GM10847 (cell line): ENCODE measurements around the gene LIMS2.

Experiments
- POLR2A ChIP-seq: IDR thresholded peaks from 2 replicates; pipeline ENCODE4 v1.6.1; 2011; ENCODE audit not compliant: insufficient read length; ENCODE audit errors: extremely low read depth

The LIMS2 gene

DNA sequence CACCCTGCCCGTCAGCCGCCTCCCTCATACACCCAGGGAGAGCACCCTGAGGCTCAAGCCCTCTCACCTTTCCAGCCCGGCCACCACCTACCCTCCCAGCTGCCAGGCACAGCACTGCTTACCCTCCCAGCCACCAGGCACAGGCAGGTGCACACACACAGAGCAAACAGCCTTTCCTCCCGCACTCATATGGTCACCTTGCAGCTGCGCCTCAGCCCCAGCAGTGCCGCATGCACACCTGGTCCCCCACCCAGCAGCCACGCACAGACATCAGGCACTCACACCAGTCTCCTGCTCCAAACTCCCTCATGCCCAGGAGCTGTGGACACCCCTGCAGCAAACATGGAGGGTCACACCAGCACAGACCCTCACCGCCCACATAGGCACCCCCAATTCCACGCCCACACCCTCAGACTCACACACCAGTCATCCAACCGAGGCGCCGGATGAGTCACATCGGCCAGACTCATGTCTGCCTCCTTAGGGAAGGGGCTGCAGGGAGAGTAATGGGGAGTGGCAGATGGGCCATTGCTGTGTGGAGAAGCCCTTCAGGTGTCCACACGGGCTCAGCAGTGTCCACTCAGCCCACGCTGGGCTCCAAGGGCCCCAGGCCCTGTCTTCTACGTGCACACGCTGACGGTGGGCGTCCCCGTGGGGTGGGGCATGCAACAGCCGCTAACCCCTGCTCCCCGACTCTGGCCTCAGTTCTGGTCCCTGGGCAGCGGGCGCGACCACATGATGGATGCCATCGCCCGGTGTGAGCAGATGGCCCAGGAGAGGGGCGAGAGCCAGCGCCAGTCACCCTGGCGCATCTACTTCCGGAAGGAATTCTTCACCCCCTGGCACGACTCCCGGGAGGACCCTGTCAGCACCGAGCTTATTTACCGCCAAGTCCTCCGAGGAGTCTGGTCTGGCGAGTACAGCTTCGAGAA lies 51.7 kb downstream of the LIMS2 start:
- TF ChIP-seq POLR2A = no peak

DNA sequence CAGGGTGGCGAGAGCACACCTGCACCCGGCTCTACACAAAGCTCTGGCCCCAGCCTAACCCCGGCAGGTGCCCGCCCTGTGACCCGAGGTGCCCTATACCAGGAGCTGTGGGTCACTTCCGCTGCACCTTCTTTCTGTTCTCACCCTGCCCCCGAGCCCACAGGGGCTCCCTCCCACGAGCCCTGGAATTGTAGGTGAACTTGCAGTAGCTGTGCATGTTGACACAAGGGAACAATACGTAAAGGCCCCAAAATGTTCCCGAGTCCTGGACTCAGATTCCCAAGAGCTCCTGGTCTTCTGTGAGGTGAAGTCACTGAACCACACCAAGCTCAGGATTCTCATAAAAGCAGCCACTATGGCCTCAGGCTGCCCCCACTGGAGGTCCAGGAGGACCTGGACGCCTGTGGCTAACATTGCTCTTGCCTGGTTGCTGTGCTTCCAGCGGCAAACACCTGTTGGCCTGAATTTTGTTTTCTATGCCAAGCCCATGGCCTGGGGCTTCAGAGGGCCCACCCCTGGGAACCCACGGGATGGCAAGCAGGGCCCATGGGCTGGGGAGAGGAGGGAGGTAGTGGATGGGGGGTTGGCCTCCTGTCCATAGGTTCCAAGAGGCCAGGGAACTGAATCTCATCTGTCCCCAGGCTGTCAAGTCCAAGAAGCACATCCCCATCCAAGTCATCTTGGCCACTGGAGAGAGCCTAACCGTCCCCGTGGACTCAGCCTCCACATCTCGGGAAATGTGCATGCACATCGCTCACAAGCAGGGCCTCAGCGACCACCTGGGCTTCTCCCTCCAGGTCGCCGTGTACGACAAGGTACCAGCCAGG lies 52.6 kb downstream of the LIMS2 start:
- TF ChIP-seq POLR2A = no peak

DNA sequence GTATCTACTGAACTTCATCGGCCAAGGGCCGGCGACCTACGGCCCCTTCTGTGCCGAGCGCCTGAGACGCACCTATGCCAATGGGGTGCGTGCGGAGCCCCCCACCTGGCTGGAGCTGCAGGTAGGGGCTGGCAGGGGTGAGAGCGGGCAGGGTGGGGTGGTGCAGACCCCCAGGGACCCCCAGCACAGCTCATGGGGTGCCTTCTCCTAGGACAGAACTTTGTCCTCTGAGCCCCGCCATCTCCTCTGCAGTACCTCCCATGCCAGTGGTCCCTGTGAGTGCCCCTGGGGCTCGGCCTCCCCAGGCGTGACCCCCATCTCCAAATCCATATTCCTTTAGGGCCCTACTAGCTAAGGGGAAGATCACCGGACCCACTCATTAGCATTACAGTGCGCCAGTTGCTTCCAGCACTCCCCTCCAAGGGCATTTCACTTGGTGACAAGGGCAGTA lies 53.3 kb downstream of the LIMS2 start:
- TF ChIP-seq POLR2A = no peak

DNA sequence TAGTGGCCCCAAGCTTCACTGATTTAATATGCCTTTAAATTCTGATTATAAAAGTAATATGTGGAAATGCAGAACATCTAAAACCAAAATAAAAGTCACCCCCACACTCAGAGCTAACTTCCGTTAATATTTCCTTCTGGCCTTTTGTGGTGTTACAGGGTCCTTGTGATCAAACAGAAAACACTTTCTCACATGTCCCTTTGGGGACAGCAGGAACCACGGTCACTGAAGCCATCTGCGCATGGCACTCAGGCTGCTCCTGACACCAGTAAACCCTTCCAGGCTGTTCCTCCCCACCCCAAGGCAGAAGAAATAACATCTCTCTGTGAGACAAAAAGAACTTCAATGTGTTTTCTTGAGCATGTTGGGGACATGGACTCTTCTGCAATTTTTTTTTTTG lies 54.5 kb downstream of the LIMS2 start:
- no peak for TF ChIP-seq POLR2A

DNA sequence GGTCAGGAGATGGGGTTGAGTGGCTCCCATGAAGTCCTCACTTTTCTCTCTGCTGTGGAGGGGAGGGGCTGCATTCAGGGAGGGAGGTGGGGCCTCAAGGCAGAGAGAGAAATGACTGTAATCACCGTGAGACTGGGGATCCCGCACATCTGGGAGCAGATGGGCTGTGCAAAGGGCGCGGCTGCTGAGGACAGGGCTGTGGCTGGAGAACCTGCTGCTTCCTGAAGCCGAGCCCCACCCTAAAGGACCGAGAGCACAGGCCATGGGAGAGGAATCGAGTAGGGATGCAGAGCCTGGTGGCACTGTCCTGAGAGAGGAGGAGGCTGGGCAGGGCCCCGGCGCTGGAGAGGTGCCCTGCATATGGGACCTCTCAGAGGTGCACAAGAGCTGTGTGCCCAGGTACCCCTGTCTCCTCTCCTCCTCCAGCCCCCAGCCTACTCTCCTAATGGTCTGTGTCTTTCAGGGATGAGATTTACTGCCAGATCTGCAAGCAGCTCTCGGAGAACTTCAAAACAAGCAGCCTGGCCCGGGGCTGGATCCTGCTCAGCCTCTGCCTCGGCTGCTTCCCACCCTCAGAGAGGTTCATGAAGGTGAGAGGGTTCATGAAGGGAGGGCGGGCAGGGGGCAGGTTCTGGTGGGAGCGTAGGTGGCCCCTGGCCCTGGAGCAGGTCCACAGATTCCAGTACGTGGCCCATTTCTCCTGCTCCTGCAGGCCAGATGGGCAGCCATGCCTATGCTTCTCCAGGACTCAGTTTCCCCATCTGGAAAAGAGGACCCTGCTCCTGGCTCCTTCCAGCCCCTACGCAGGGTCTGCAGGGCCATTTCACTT lies 55.2 kb downstream of the LIMS2 start:
- no peak for TF ChIP-seq POLR2A

DNA sequence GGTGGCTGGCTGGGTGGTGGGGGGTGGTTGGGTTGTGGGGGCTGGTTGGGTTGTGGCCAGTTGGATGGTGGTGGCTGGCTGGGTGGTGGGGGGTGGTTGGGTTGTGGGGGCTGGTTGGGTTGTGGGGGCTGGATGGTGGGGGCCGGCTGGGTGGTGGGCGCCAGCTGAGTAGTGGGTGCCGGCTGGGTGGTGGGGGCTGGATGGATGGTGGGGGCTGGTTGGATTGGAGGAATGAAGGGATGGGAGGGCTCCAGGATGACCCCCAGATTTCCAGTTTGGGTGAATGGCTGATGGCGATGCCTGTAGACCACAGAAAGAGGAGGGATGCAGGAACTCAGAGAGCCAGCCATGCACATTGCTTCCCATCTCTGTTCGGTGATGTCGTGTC lies 56.1 kb downstream of the LIMS2 start:
- TF ChIP-seq POLR2A = no peak

DNA sequence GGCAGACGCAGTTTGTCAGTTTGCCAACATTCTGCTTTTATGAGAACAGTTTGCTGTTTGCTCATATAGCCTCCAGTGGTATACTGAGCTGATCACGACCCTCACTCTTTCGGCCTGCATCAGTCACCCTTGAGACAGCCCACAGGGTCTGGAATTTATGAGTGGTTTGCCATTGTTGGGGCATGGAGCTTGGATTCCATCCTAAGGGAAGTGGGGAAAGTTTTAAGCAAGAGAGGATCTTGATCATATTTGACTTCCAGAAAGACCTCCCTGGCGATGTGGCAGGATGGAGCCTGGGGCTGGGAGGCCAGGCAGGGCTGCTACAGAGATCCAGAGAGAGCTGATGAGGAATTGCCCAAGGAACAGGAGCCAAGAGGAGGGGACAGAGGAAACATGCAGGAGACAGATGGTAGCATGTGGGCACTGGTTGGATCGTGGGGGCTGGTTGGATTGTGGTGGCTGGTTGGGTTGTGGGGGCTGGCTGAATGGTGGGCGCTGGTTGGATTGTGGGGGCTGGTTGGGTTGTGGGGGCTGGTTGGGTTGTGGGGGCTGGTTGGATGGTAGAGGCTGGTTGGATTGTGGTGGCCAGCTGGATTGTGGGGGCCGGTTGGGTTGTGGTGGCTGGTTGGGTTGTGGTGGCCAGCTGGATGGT lies 56.7 kb downstream of the LIMS2 start:
- no peak for TF ChIP-seq POLR2A

DNA sequence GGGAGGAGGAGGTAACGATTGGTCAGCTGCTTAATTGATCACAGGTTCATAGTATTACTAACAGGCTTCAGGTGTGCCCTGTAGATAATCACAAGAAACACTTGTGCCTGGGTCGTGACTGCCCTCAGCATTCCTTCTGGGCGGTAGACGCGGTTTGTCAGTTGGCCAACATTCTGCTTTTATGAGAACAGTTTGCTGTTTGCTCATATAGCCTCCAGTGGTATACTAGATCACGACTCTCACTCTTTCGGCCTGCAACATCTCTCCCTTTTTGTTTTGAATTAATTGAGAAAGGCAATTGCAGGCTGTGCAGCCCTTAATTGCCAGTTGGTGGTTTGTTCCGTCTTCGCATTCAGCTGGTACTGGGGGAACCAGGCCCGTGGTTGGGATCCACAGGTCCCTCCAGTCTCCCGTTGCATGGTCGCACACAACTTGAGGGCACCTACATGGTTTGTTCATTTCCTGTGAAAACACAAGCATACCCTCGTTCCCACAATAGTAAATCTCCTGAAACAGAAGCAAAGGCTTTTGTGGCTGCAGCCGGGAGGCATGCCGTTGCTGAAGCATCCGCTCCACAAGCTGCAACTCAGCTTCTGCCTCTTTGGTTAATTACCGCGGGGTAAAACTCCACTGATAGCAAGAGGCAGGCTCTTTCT lies 59.7 kb downstream of the LIMS2 start:
- TF ChIP-seq POLR2A = no peak

DNA sequence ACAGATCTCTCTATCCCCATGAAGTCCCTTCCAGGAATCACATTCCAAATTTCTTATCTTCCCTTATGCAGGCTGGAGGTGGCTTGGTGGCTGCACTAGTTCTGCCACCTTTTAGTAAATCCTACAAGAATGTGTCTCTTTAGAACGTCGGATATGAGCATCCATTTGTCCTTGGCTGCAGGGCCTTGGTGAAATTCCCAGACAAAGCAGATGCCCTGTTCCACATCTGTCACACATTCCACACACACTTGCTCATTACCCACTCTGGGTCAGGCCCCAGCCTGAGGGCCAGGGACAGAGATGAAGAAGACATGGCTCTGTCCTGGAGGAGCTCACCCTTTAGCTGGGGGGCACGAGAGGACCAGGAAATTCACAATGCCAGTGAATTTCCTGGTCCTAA lies 60.6 kb downstream of the LIMS2 start:
- no peak for TF ChIP-seq POLR2A

DNA sequence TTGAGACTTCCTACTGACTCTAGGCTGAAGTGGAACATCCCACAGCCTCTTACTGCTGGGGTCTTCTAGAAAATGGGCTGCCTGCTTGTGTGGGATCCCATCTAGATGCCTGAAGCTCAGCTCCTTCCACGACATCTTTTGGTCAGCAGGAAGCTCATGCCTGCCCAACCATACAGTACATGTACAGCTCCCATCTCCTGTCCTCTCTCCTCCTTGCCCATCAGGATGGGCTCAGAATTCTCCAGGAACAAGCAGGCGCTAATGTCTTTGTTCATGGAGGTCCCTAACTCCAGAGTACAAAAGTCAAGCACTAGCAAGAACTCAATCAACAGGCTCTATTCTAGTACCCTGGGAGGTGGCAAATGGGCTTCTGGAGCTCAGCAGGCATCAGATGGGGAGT lies 61.1 kb downstream of the LIMS2 start:
- TF ChIP-seq POLR2A = no peak

DNA sequence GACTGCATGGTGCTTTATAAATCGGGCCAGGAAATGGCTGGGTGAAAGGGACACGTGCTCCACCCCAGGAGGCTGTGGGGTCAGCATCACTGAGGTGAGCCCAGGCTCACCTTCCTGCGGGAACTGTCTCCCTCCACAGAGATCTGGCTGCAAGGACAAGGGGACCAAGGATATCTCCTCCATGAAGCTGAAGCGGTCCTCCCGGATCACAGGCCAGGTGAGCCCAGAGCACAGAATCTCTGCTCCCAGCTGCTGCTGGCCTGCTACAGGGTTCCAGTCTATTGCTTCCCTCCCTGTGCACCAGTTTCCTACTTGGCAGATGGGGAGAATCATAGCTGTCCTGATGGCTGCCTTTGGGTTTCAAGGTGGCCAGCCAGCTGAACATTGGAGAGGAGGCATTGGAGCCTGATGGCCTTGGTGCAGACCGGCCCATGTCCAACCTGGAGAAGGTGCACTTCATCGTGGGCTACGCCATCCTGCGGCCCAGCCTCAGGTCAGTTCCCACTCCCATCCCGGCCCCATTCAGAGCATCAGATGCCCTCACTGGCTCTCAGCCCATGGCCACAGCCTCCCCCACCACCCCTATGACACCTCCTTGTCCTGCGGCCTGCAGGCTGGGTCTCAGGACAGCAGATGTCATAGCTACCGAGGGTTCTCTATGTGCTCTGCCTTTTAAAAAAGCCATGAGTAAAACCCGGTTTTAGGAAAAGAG lies 63.1 kb downstream of the LIMS2 start:
- TF ChIP-seq POLR2A = no peak

DNA sequence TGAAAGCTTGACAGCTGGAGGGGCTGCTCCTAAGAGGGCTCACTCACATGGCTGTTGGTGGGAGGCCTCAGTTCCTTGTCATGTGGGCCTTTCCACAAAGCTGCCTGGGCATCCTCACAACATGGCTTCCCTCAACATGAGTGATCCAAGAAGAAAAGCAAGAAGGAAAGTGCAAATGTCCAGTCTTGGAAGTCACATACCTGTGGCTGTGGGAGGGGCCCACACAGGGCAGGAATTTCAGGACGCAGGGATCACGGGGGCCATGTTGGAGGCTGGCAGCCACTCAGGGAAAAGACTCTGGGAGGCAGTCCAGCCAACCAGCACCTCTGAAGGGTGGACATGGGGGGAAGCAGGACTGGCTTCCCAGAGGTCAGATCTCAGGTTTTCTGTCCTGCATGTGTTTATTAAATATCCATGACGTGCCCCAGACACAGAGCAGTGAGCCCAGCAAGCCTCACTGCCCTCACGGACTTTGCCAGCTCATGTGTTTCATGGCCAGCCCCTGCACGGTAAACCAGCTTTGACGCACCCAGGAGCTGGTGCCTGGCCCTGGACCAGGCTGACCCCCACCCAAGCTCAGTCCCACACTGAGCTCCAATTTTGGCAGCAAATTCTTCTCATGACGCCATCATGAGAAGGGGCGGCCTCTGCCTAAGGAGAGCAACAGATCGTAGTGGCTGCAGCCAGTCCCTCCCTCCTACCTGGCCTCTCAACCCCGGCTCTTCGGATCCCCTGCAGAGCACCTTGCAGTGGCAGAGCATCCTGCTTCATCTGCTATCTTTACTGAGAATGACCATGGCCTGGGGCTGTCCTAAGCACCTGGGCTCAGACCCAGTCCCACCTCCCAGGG lies 64.0 kb downstream of the LIMS2 start:
- no peak for TF ChIP-seq POLR2A

DNA sequence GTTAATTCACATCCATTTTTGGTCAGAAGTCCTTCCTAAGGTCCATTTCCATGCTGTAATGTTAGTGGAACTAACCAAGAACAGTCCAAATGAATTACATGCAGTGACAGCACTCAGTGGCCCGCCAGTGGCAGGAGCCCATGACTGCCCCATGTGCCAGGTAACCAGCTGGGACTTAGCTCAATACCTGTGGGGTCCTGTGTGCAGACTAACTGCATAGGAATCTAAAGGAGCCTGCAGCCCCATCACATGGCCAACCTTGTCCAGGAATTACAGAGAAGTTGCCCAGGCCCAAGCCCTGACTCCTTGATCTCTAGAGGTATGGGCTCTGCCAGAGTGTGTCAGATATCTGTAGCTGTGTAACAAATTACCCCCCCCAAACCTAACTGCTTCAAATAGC lies 64.8 kb downstream of the LIMS2 start:
- TF ChIP-seq POLR2A = no peak
